Renal pelvis (tissue), 4 donors: ENCODE measurements around the gene ZNF593OS. TPM values are rescaled to one million over a fixed set of nuclear protein-coding genes. Genes with fewer than 3 reads are reported as not detected.

Experiments
- DNase-seq: peaks from one replicate; pipeline ENCODE4 v3.0.0-alpha.2; 2013
- polyA plus RNA-seq, 3 donors: library from polyadenylated mRNA; unstranded; fragments of 120-200 nt; gene quantifications; one replicate each; pipeline ENCODE4 v1.2.1, GENCODE V29; 2013; ENCODE audit not compliant: insufficient read length in 3 of 3

ZNF593OS gene
- polyA plus RNA-seq, 3 donors: 1.2 to 1.8 (median 1.5) TPM

DNA sequence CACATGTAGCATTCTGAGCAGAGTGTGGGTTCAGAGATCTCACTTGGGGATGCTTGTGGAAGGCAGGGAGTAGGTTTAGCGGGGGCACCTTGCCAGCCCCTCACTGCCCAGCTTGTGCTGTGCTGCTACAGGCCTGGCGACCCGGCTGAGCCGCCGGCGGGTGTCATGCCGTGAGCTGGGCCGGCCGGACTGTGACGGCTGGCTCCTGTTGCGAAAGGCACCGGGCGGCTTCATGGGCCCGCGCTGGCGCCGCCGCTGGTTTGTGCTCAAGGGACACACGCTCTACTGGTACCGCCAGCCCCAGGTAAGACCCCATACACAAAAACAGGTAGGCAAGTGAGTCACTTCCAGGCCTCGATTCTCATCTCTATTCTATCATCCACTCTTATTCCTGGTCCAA, 13.3 kb upstream of the ZNF593OS start:
- DNase-seq: no peak

- DNase-seq: no peak
Measured at GRCh38 chr1:26184086-26184485, 12.5 kb upstream of the ZNF593OS start.

DNA sequence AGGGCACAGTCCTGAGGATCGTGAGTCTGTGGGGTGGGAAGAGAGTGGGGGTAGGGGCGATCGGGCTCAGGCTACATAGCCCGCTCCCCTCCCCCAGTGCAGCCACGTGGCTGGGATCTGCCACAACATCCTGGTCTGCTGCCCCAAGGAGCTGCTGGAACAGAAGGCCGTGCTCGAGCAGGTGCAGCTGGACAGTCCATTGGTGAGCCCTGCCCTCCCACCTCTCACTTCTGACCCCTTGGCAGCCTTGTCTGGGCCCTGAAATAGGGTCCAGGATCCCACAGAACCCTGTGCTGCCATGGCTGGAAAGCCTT, 10.7 kb upstream of the ZNF593OS start:
- DNase-seq: no peak

DNA sequence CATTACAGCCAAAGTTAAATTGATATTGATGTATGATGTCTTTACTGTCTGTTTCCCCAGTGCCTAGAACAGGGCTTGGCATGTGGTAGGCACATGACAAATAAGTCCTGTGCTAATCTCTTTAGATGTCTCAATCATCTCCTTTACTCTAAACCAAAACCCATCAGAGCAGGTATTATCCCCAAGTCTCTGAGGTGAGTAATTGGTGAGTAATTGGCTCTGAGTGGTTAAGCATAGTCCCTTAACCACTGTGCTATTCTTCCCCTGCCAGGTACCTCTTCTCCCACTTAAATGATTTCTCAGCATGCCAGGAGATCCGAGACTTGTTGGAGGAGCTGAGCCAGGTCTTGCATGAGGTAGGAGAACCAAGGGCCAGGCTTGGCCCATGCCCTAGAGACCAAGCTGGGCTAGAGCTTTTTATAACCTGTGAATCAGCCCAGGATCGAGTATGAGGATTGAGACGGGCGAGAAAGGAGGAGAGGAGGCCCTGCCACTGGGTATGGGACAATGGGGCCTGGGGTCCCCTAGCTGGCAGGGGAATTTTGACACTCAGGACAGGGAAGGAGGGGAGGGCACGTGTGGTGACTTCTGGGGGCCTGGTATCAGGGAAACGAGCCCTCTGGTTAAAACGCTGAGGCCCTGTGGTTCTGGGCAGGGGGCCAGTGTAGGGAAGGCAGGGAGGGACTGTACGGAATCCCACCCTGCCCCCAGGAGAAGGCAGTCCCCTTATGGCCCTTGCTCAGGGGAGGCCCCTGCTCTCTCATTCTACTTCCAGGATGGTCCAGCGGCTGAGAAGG, 10.2 kb upstream of the ZNF593OS start:
- DNase-seq: no peak

DNA sequence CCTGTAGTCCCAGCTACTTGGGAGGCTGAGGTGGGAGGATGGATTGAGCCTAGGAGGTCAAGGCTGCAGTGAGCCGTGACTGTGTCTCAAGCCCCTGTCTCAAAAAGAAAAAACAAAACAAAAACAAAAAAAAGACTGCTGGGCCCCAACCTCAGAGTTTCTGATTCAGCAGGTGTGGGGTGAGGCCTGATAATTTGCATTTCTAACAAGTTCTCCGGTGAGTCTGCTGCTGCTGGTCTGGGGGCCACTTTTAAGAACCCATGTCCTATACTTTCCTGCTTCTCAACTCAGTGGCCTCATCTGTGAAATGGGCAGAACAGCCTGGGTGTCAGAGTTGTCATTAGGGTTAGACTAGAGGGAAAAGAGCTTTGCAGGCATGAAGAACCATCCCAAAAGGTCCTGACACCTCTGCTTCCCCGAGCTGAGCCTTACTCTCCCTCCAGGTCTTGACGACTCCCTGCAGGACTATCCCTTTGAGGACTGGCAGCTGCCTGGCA, 8.4 kb upstream of the ZNF593OS start:
- DNase-seq: no peak

- DNase-seq: no peak
Measured at GRCh38 chr1:26177182-26177684, 5.6 kb upstream of the ZNF593OS start, which contains the start of gene CNKSR1. TSS of gene CNKSR1 (plus strand) at chr1:26177491. CDS start at chr1:26177548, 57 bp downstream.

- no peak for DNase-seq
Measured at GRCh38 chr1:26175346-26175745, 3.7 kb upstream of the ZNF593OS start.

GRCh38 chr1:26170472-26170821, 1.2 kb downstream of the ZNF593OS start:
- DNase-seq: no peak

DNA sequence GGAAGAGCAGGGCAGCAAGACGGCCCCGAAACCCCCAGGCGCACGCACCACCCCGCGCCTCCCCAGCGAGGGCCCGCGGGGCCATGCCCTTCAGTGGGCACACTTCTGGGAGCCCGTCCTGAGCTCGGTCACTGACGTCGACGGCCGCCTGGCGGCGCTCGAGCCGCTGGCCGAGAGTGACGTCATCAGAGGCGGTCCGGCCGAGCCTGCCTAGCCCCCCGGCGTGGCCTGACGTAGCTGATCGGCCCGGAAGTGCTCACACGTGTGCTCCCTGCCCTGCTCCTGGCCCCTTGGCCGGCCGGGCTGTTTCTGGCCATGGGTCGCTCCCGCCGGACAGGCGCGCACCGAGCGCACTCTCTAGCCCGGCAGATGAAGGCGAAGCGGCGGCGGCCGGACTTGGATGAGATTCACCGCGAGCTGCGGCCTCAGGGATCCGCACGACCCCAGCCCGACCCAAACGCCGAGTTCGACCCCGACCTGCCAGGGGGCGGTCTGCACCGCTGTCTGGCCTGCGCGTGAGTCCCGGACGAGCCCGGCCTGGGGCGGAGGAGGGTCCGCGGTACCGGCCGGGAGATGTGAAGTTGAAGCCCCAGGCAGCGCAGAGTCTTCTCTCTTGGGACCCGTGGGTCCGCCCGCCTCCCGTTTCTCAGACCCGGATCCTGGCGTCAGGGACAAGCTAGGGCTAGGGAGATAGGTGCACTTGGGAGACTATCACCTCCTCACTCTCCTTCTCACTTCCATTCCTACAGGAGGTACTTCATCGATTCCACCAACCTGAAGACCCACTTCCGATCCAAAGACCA, 1.8 kb downstream of the ZNF593OS start, which contains the start of gene ZNF593:
Gene ZNF593, plus strand, starts transcription at position 240 of the 803 bp plus-strand sequence. Its CDS starts 76 bp downstream, at position 316.
- peak; percentile 90 for DNase-seq

DNA sequence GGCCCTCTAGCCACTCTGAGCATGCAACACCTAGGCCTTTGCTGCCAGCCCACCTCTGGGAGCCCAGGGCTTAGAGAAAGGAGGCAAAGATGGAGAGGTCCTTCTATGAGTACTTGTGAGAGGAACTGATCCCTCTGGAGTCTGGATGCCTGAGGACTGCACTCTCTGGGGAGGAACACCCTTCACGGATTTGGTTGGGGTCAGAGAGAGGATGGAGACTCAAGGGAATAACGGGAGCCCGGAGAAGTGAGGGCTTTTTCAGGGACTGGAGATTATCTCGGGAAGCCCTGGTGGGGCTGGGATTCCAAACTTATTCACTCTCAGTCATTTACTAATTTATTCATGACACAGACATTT, 2.5 kb downstream of the ZNF593OS start:
- DNase-seq: no peak

- peak; percentile 62 for DNase-seq
Measured at GRCh38 chr1:26168410-26169197, 3.0 kb downstream of the ZNF593OS start, which contains the start of gene C1orf232. TSS of gene C1orf232 (minus strand) at chr1:26168963. CDS start at chr1:26168499, 464 bp downstream.

- no peak for DNase-seq
Measured at GRCh38 chr1:26166719-26167281, 4.8 kb downstream of the ZNF593OS start.

DNA sequence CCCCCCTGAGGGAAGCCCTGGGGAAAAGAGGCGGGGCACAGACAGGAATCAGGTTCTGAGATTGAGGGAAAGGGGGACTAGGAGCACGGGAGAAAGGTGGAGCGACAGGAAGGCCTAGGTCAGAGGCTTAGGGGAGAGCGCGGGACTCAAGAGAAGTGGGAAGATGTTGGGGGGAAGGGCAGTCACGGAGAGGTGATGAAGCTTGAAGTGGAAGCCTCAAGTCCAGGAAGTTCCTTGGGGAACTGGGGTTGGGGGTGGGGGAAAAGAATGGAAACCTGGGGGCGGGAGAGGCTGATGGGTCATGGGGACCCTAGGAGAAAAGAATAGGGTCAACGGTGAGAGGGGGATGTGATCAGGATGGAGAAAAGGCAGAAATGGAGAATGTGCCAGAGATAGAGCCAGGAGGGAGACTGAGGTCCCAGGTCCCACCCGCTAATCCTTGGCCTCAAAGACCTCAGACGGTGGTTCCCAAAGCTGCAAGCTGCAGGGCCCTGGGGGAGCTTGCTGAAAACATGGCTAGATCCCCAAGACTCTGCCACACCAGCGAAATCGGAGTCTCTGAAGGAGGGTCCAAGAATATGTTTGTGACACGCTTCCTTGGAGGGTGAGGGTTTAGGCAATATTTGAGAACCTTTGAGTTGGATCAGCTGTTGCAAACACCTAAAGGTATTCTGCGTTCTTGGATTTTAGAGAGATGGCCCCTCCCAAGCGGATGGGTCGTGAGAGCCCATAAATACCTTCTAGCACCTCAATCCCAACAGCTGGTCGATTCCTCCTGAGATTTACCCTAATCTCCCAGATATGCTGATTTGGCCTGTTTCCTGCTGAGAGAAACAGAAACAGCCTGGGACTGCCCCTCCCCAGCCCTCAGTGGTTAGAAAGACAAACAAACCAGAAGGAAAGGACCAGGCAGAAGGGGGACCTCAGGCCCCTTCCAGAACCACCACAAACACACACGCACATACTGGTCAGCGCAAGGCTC, 6.5 kb downstream of the ZNF593OS start:
- no peak for DNase-seq

DNA sequence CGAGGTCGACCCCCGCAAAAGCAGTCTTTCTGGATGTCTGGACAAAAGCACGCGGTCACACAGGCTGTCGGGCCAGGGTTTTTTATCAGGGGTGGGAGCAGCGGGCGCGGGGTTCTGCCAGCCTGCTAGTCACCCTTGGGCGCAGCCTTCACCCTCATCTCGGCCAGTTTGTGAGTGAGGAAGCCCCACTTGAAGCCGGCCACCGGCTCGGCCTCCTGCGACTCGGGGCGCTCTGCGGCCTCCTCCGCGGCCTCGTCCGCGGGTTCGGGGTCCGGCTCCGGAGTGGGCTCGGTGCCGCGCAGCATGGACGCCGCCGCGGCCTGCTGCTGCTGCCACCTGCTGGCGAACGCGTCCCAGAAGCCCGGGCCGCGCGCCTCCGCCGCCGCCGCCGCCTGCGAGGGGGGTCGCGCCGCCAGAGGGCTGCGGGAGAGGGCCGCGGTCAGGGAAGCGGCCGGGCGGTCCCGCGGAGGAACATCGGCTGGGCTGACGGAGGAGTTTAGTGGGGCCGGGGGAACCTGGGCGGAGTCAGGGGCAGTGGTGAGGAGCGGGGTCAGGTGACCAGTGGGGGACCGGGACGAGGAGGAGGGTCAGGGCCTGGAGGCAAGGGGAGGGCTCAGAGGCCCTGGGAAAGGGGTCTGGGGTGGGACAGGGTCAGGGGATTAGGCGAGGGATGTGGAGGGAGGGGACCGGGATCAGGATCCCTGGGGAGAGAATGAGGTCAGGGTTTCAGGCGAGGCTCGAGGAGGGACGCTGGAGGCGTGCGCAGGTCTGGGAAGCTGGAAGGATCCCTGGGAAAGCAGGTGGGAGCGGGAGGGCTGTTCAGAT, 7.4 kb downstream of the ZNF593OS start:
- no peak for DNase-seq

- DNase-seq: no peak
Measured at GRCh38 chr1:26163684-26164035, 8.0 kb downstream of the ZNF593OS start.

GRCh38 chr1:26162220-26162709, 9.4 kb downstream of the ZNF593OS start:
- no peak for DNase-seq

DNA sequence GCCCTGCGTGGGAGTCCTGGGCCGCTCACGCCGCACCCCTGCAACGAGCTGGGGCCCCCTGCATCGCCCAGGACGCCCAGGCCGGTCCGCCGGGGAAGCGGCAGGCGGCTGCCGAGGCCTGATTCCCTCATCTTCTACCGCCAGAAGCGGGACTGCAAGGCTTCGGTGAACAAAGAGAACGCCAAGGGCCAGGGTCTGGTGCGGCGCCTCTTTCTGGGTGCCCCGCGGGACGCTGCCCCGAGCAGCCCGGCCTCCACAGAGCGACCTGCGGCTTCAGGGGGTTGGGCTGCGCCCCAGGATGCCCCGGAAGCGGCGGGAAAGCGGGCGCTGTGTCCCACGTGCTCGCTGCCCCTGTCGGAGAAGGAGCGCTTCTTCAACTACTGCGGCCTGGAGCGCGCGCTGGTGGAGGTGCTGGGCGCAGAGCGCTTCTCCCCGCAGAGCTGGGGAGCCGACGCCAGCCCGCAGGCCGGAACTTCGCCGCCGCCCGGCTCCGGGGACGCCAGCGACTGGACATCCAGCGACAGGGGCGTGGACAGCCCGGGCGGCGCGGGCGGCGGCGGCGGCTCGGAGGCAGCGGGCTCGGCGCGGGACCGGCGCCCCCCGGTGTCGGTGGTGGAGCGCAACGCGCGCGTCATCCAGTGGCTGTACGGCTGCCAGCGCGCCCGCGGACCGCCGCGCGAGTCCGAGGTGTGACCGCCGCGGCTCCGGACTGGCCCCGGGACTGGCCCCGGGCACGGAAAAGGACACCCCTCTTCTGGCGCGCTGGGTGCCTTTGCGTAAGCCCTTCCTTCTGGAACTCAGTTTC, 10.0 kb downstream of the ZNF593OS start:
- no peak for DNase-seq
